Measurements from ENCODE around the gene PRR5. TPM values are rescaled to one million over a fixed set of nuclear protein-coding genes. Genes with fewer than 3 reads are reported as not detected.
"Not testable (repeated sequence)": the region's sequence is repeated elsewhere in the genome, so short reads cannot be mapped to it uniquely, and the experiment has no call there.

The PRR5 gene
- total RNA-seq, 2 donors from 2014 or later = 12.5 to 20.4 TPM

- H3K27ac ChIP-seq = no peak overlapping the region
- H3K9me3 ChIP-seq = no peaks in the 10 kb centered on the region
- no peaks in the 10 kb centered on the region for H3K36me3 ChIP-seq (replicated peaks in 1 of 2; ENCODE audit: insufficient read depth in 1 of 2, low read depth in 2 of 2)
- intact Hi-C loops (cut with DNase I) = loop anchor here (5.0 kb wide), 1 partner anchor 40 kb away; no protein-coding TSS in a partner anchor
- no peak for TF ChIP-seq POLR2A (IDR thresholded peaks at IDR 0.05)
- no peak for TF ChIP-seq CTCF (IDR thresholded peaks at IDR 0.05)
- H3K4me1 ChIP-seq = peaks cover 5% of the 10 kb centered on the region
- H3K4me3 ChIP-seq = no peak overlapping the region
- ATAC-seq (no peak), DNase-seq (no peak)
- no peaks in the 10 kb centered on the region for H3K27me3 ChIP-seq
- WGBS, 2 donors = 65 to 68% methylated on average over 12 to 32 of the region's 32 CpGs
Measured at GRCh38 chr22:44737406-44738346, 35.7 kb downstream of the PRR5 start.

- TF ChIP-seq CTCF (IDR thresholded peaks at IDR 0.05) = no peak
- TF ChIP-seq POLR2A (IDR thresholded peaks at IDR 0.05) = no peak
- Histone ChIP-seq H3K9me3 (no peaks in the 10 kb centered on the region), H3K4me3 (no peak overlapping the region), H3K27me3 (no peaks in the 10 kb centered on the region), H3K4me1 (peaks cover 5% of the 10 kb centered on the region), H3K36me3 (replicated peaks in 1 of 2; ENCODE audit: insufficient read depth in 1 of 2, low read depth in 2 of 2) (no peaks in the 10 kb centered on the region), H3K27ac (no peak overlapping the region)
- no peak for ATAC-seq
- intact Hi-C loops (cut with DNase I) = loop anchor here (5.0 kb wide), 1 partner anchor 41 kb away; no protein-coding TSS in a partner anchor
- WGBS, 2 donors = 57 to 67% methylated on average over 8 to 14 of the region's 14 CpGs
- peak in 1 of 4 donors; percentile 70 for DNase-seq
Measured at GRCh38 chr22:44738347-44738715, 36.3 kb downstream of the PRR5 start.

GRCh38 chr22:44739024-44739423 is 37.0 kb downstream of the PRR5 start:
- intact Hi-C loops (cut with DNase I) = loop anchor here (5.0 kb wide), 1 partner anchor 42 kb away; no protein-coding TSS in a partner anchor
- DNase-seq (no peak), ATAC-seq (no peak)
- Histone ChIP-seq H3K9me3 (no peaks in the 10 kb centered on the region), H3K36me3 (replicated peaks in 1 of 2; ENCODE audit: insufficient read depth in 1 of 2, low read depth in 2 of 2) (no peaks in the 10 kb centered on the region), H3K4me3 (no peak overlapping the region), H3K27me3 (no peaks in the 10 kb centered on the region), H3K4me1 (peaks cover 5% of the 10 kb centered on the region), H3K27ac (no peak overlapping the region)
- WGBS, 2 donors = 72 to 88% methylated on average over 3 to 4 of the region's 5 CpGs
- TF ChIP-seq CTCF (IDR thresholded peaks at IDR 0.05) (no peak), POLR2A (IDR thresholded peaks at IDR 0.05) (no peak)

- DNase-seq; H3K36me3 ChIP-seq (replicated peaks in 1 of 2; ENCODE audit: insufficient read depth in 1 of 2, low read depth in 2 of 2); H3K27me3 ChIP-seq; H3K27ac ChIP-seq; H3K9me3 ChIP-seq; H3K4me1 ChIP-seq; H3K4me3 ChIP-seq; ATAC-seq: not testable (repeated sequence)
- intact Hi-C loops (cut with DNase I) = loop anchor here (5.0 kb wide), 1 partner anchor 42 kb away; no protein-coding TSS in a partner anchor
- WGBS, 2 donors = 64 to 66% methylated on average over 10 of the region's 10 CpGs
Measured at GRCh38 chr22:44739666-44740065, 37.7 kb downstream of the PRR5 start.

GRCh38 chr22:44740307-44740706 is 38.3 kb downstream of the PRR5 start:
- H3K9me3 ChIP-seq = no peaks in the 10 kb centered on the region
- H3K36me3 ChIP-seq (replicated peaks in 1 of 2; ENCODE audit: insufficient read depth in 1 of 2, low read depth in 2 of 2) = no peaks in the 10 kb centered on the region
- 79 to 89% methylated on average over 15 to 17 of the region's 17 CpGs for WGBS, 2 donors
- intact Hi-C loops (cut with DNase I) = no loop called here
- no peak overlapping the region for H3K27ac ChIP-seq
- H3K27me3 ChIP-seq = no peaks in the 10 kb centered on the region
- H3K4me1 ChIP-seq = peaks cover 5% of the 10 kb centered on the region
- DNase-seq = no peak
- H3K4me3 ChIP-seq = no peak overlapping the region
- no peak for TF ChIP-seq CTCF (IDR thresholded peaks at IDR 0.05)
- no peak for TF ChIP-seq POLR2A (IDR thresholded peaks at IDR 0.05)
- no peak for ATAC-seq

Measured in body of pancreas (tissue), 4 donors.